H1 (cell line): ENCODE results near the gene NPC2. TPM values are rescaled to one million over a fixed set of nuclear protein-coding genes. Genes with fewer than 3 reads are reported as not detected.
A peak's percentile ranks its signal among the peaks of the same experiment; 100 is the strongest.

ENCODE experiments used
- CTCF ChIA-PET: fragments of 300-600 bp; sonication (Branson Sonifier 250); formaldehyde crosslinking; loops from one replicate; lab custom pipeline; 2021; ENCODE audit not compliant: partially characterized antibody; lab: Charles Lee
- POLR2A ChIA-PET: fragments of 300-600 bp; sonication (Branson Sonifier 250); formaldehyde crosslinking; loops from one replicate; lab custom pipeline; 2021; ENCODE audit warnings: inconsistent platforms; ENCODE audit not compliant: partially characterized antibody; lab: Charles Lee
- DNase-seq, 2 experiments: peaks; one replicate each; pipeline versions ENCODE4 v3.0.0 to v3.0.0-alpha.2; 2010 to 2022; ENCODE audit warnings: low spot score in 2 of 2, low read depth in 1 of 2, mixed read lengths in 1 of 2
- FAIRE-seq: peaks from 2 replicates; lab custom pipeline; 2011; peaks lifted over from hg19 to GRCh38; lab: Jason Lieb, UNC
- H2AFZ ChIP-seq: 2 replicates; pipeline ENCODE4 v1.8.1; 2012; ENCODE audit warnings: low read length, inconsistent platforms
- H2AK5ac ChIP-seq: 2 replicates; pipeline ENCODE4 v1.6.1; 2013; ENCODE audit warnings: low read depth, low read length
- H2BK120ac ChIP-seq: replicated peaks from 2 replicates; pipeline ENCODE3; 2013; ENCODE audit warnings: low read depth, low read length, inconsistent platforms
- H2BK12ac ChIP-seq: 2 replicates; pipeline ENCODE4 v1.6.1; 2013; ENCODE audit warnings: low read depth, low read length
- H2BK15ac ChIP-seq: 2 replicates; pipeline ENCODE4 v1.6.1; 2013; ENCODE audit warnings: low read length
- H2BK20ac ChIP-seq: 2 replicates; pipeline ENCODE4 v1.6.1; 2013; ENCODE audit warnings: low read length
- H2BK5ac ChIP-seq: 2 replicates; pipeline ENCODE4 v1.6.1; 2013; ENCODE audit warnings: low read depth, low read length
- H3K14ac ChIP-seq: 2 replicates; pipeline ENCODE4 v1.6.1; 2013; ENCODE audit warnings: inconsistent platforms; ENCODE audit not compliant: insufficient read length
- H3K18ac ChIP-seq: 2 replicates; pipeline ENCODE4 v1.6.1; 2013; ENCODE audit warnings: low read length; ENCODE audit errors: extremely low read depth
- H3K23ac ChIP-seq: 2 replicates; pipeline ENCODE4 v1.6.1; 2013; ENCODE audit warnings: inconsistent platforms; ENCODE audit not compliant: insufficient read length
- H3K23me2 ChIP-seq: 2 replicates; pipeline ENCODE4 v1.6.1; 2013; ENCODE audit warnings: low read depth, low read length
- H3K27ac ChIP-seq: 2 replicates; pipeline ENCODE4 v1.6.1; 2011; ENCODE audit warnings: low read depth, low read length, inconsistent platforms
- H3K27me3 ChIP-seq, 4 experiments: replicated peaks in 1 of 4; 1 replicate in 1 of 4; 2 replicates in 3 of 4; pipeline versions ENCODE4 v1.6.1 to v1.8.1; 2011 to 2013; ENCODE audit warnings: low read length in 3 of 4, mild to moderate bottlenecking in 3 of 4, inconsistent platforms in 2 of 4, mixed read lengths in 2 of 4, moderate library complexity in 1 of 4; ENCODE audit not compliant: control insufficient read depth in 3 of 4, insufficient read depth in 3 of 4; ENCODE audit errors: extremely low read depth in 1 of 4
- H3K36me3 ChIP-seq, 4 experiments: 2 replicates each; pipeline versions ENCODE4 v1.6.1 to v1.8.1; 2011 to 2013; ENCODE audit warnings: mild to moderate bottlenecking in 4 of 4, low read length in 3 of 4, moderate library complexity in 2 of 4, control low read depth in 1 of 4, inconsistent platforms in 1 of 4; ENCODE audit not compliant: insufficient read depth in 4 of 4, control insufficient read depth in 2 of 4
- H3K4ac ChIP-seq: replicated peaks from 2 replicates; pipeline ENCODE3; 2013; ENCODE audit warnings: low read length, low read depth, mixed read lengths, inconsistent platforms; ENCODE audit not compliant: insufficient read length
- H3K4me1 ChIP-seq, 4 experiments: replicated peaks in 1 of 4; 1 replicate in 1 of 4; 2 replicates in 3 of 4; pipeline versions ENCODE4 v1.6.1 to v1.8.1; 2011 to 2013; ENCODE audit warnings: low read length in 3 of 4, inconsistent platforms in 2 of 4, mixed read lengths in 1 of 4; ENCODE audit not compliant: insufficient read depth in 4 of 4, control insufficient read depth in 3 of 4
- H3K4me2 ChIP-seq, 2 experiments: 2 replicates each; pipeline versions ENCODE4 v1.6.1 to v1.8.1; 2011 to 2013; ENCODE audit warnings: low read depth in 2 of 2, low read length in 2 of 2, control low read depth in 1 of 2, inconsistent platforms in 1 of 2, mild to moderate bottlenecking in 1 of 2; ENCODE audit not compliant: insufficient read depth in 1 of 2
- H3K4me3 ChIP-seq, 4 experiments: fragments of 200-600, 300-600 bp in 1 of 4; sonication (generic), shearing (Covaris generic), sonication (Bioruptor Twin) in 1 of 4; 2 replicates each; pipeline versions ENCODE4 v1.5.1 to v1.8.1; 2011 to 2016; ENCODE audit warnings: low read length in 4 of 4, low read depth in 3 of 4, control low read depth in 2 of 4, inconsistent platforms in 2 of 4, mild to moderate bottlenecking in 2 of 4, mixed read lengths in 1 of 4, moderate library complexity in 1 of 4; ENCODE audit not compliant: insufficient read depth in 2 of 4; ENCODE audit errors: extremely low read depth in 1 of 4
- H3K56ac ChIP-seq: replicated peaks from 2 replicates; pipeline ENCODE3; 2013; ENCODE audit warnings: low read depth, mild to moderate bottlenecking, mixed read lengths, low read length, inconsistent platforms; ENCODE audit not compliant: insufficient read length
- H3K79me1 ChIP-seq: 2 replicates; pipeline ENCODE4 v1.6.1; 2013; ENCODE audit warnings: low read depth, low read length, control low read depth
- H3K79me2 ChIP-seq, 2 experiments: 2 replicates each; pipeline versions ENCODE4 v1.6.1 to v1.8.1; 2012 to 2013; ENCODE audit warnings: low read length in 2 of 2, mild to moderate bottlenecking in 2 of 2, inconsistent platforms in 1 of 2; ENCODE audit not compliant: insufficient read depth in 2 of 2, control insufficient read depth in 1 of 2
- H3K9ac ChIP-seq, 4 experiments: replicated peaks in 1 of 4; 1 replicate in 1 of 4; 2 replicates in 3 of 4; pipeline versions ENCODE4 v1.6.1 to v1.8.1; 2011 to 2013; ENCODE audit warnings: low read depth in 3 of 4, low read length in 3 of 4, control low read depth in 2 of 4, mild to moderate bottlenecking in 2 of 4, moderate library complexity in 2 of 4, inconsistent platforms in 1 of 4; ENCODE audit errors: extremely low read depth in 1 of 4
- H3K9me3 ChIP-seq, 2 experiments: 2 replicates each; pipeline versions ENCODE4 v1.6.1 to v1.8.1; 2012 to 2013; ENCODE audit warnings: mild to moderate bottlenecking in 2 of 2, moderate library complexity in 2 of 2, control low read depth in 1 of 2, inconsistent platforms in 1 of 2, low read depth in 1 of 2, low read length in 1 of 2, mixed read lengths in 1 of 2; ENCODE audit not compliant: insufficient read depth in 2 of 2
- H4K20me1 ChIP-seq, 2 experiments: replicated peaks in 1 of 2; 2 replicates each; pipeline versions ENCODE3 to v1.8.1; 2011 to 2013; ENCODE audit warnings: inconsistent platforms in 2 of 2, low read length in 2 of 2, mild to moderate bottlenecking in 1 of 2; ENCODE audit not compliant: insufficient read depth in 2 of 2, control insufficient read depth in 1 of 2
- H4K5ac ChIP-seq: 2 replicates; pipeline ENCODE4 v1.6.1; 2013; ENCODE audit warnings: low read length, low read depth, mixed read lengths, inconsistent platforms; ENCODE audit not compliant: insufficient read length
- H4K8ac ChIP-seq: 2 replicates; pipeline ENCODE4 v1.8.0; 2013; ENCODE audit warnings: mild to moderate bottlenecking, moderate library complexity, low read length, inconsistent platforms; ENCODE audit not compliant: insufficient read depth; ENCODE audit errors: extremely low read depth
- H4K91ac ChIP-seq: replicated peaks from 2 replicates; pipeline ENCODE3; 2013; ENCODE audit warnings: low read length, mixed read lengths, inconsistent platforms; ENCODE audit not compliant: insufficient read length
- CHD2 ChIP-seq: IDR thresholded peaks from 2 replicates; pipeline ENCODE4 v1.6.1; 2012; ENCODE audit warnings: low read length, improper control_type of control experiment
- WGBS, 2 experiments: shearing (Covaris generic) in 1 of 2; methylation state at CpG; one replicate each; pipeline versions ENCODE4 v1.1.6 to v1.1.7; 2013 to 2015; ENCODE audit warnings: low lambda C conversion rate in 2 of 2, mixed read lengths in 2 of 2, inconsistent platforms in 1 of 2, low coverage in 1 of 2, missing lambda C conversion rate in 1 of 2; ENCODE audit not compliant: insufficient replicate concordance in 2 of 2, insufficient coverage in 1 of 2, insufficient read length in 1 of 2; ENCODE audit errors: extremely low coverage in 1 of 2, missing lambda C conversion rate in 1 of 2; 5-methylcytosine and 5-hydroxymethylcytosine counted together
- polyA plus RNA-seq, 7 experiments: library from polyadenylated mRNA; depleted of rRNA in 3 of 7; stranded (reverse) in 5 of 7; unstranded in 2 of 7; fragments of >200 nt in 5 of 7; fragments of 200-250 nt in 2 of 7; gene quantifications; 1 replicate in 5 of 7; 2 replicates in 1 of 7; 4 replicates in 1 of 7; pipeline versions ENCODE4 v1.2.1 to v1.2.3, GENCODE V29; 2011 to 2013; ENCODE audit warnings: missing spikeins in 2 of 7, mixed read lengths in 2 of 7
- total RNA-seq: library from RNA; stranded (reverse); fragmentation: NEBNext Ultra II Directional; extraction: Animal tissue kit (Norgen Biotek cat#: 25700); gene quantifications from 2 replicates; pipeline ENCODE4 v1.2.1, GENCODE V29; 2021

The NPC2 gene
- total and polyA plus RNA-seq, 2 of the 8 experiments (the other 6 are each of a cell fraction or from before 2014, with no cell fraction given): 178 to 258 TPM

DNA sequence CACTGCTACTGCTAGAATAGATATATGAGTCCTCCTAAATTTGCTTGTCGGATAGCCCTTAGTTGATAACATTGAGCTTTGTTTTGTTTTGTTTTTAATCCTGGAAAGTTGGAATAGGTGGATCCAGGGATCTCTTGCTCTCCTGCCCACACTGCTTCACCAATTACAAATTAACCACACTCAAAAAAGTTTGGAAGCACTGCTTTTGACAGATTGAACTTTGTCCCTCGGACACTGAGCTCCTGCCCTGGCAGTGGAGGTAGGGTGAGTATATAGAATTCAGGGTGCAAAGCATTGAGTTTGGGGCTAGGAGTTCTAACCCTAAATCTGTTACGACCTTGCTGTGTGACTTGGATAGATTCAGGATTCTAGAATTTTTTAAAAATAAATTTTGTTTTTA lies 52.0 kb downstream of the NPC2 start:
- Histone ChIP-seq H2BK20ac (no peak overlapping the region), H2BK5ac (no peak overlapping the region), H3K4me3 (no peak overlapping the region), H3K79me1 (no peaks in the 10 kb centered on the region), H3K9ac (no peak overlapping the region), H4K20me1 (no peaks in the 10 kb centered on the region), H3K27me3 (no peaks in the 10 kb centered on the region), H3K36me3 (no peaks in the 10 kb centered on the region), H3K9me3 (no peaks in the 10 kb centered on the region), H2BK15ac (no peak overlapping the region), H4K91ac (no peak overlapping the region), H3K4me1 (peaks cover 0 to 17% (median 6%) of the 10 kb centered on the region in 4 experiments; a peak in 5 of 7 replicates), H3K14ac (no peak overlapping the region), H3K23me2 (no peaks in the 10 kb centered on the region; the same call in 1 of the 2 replicates), H3K79me2 (no peaks in the 10 kb centered on the region), H2BK12ac (no peak overlapping the region), H3K18ac (no peak overlapping the region), H3K4me2 (no peak overlapping the region), H3K27ac (no peak overlapping the region), H2AFZ (no peak overlapping the region), H3K56ac (no peak overlapping the region), H3K23ac (no peak overlapping the region), H2AK5ac (no peak overlapping the region), H4K8ac (no peak overlapping the region), H2BK120ac (no peak overlapping the region), H3K4ac (no peak overlapping the region), H4K5ac (no peak overlapping the region)
- DNase-seq (peak in 1 of 2 experiments; percentile 11), FAIRE-seq (no peak)
- WGBS, 2 experiments: 91% methylated on average over 3 of the region's 3 CpGs; no CpG with 5 or more reads in 1 of the 2 experiments
- no peak for TF ChIP-seq CHD2
- POLR2A ChIA-PET: interaction anchor here (0.7 to 1.9 kb wide), 4 partner anchors 9 to 35 kb away, joined by 3 to 4 read pairs (median 4); no protein-coding TSS in a partner anchor
- CTCF ChIA-PET: interaction anchor here (0.8 to 1.7 kb wide), 4 partner anchors 12 to 37 kb away, joined by 3 to 9 read pairs (median 4); no protein-coding TSS in a partner anchor
